Activated T-helper 1 cell treated with Interleukin-2 at 50 U/mL for 16 hours (primary cell): ENCODE data around the gene CDK16.

Experiments used
- DNase-seq: peaks from one replicate; pipeline ENCODE4 v3.0.0-alpha.2; 2020; ENCODE audit warnings: low read depth

The CDK16 gene

GRCh38 chrX:47218280-47218919 is at the start of gene CDK16:
TSS of gene CDK16 (plus strand) at chrX:47218681. CDS start at chrX:47223558, 4,877 bp downstream.
- peak; percentile 75 for DNase-seq

GRCh38 chrX:47169273-47169672 is 49.2 kb upstream of the CDK16 start:
- no peak for DNase-seq

- DNase-seq = no peak
These were observed 48.6 kb upstream of the CDK16 start for GRCh38 chrX:47169726-47170515.

- DNase-seq = no peak
These were observed 47.4 kb upstream of the CDK16 start for GRCh38 chrX:47170861-47171692.

- DNase-seq = no peak
These were observed 46.5 kb upstream of the CDK16 start for GRCh38 chrX:47171996-47172395.

- DNase-seq = no peak
These were observed 45.9 kb upstream of the CDK16 start for GRCh38 chrX:47172549-47172948.

GRCh38 chrX:47172971-47173792 is 45.3 kb upstream of the CDK16 start:
- no peak for DNase-seq

GRCh38 chrX:47174376-47174775 is 44.1 kb upstream of the CDK16 start:
- DNase-seq = no peak

- no peak for DNase-seq
These were observed 43.5 kb upstream of the CDK16 start for GRCh38 chrX:47174846-47175587.

- DNase-seq = no peak
These were observed 42.9 kb upstream of the CDK16 start for GRCh38 chrX:47175588-47175980.

GRCh38 chrX:47176101-47176740 is 42.3 kb upstream of the CDK16 start:
- no peak for DNase-seq

- no peak for DNase-seq
These were observed 41.4 kb upstream of the CDK16 start for GRCh38 chrX:47177079-47177478.

- DNase-seq = no peak
These were observed 40.1 kb upstream of the CDK16 start for GRCh38 chrX:47178337-47178736.

- no peak for DNase-seq
These were observed 39.1 kb upstream of the CDK16 start for GRCh38 chrX:47179221-47179927.

- DNase-seq = no peak
These were observed 38.6 kb upstream of the CDK16 start for GRCh38 chrX:47179928-47180255.

GRCh38 chrX:47180346-47180745 is 38.1 kb upstream of the CDK16 start:
- no peak for DNase-seq

- DNase-seq = no peak
These were observed 37.2 kb upstream of the CDK16 start for GRCh38 chrX:47181301-47181700.

GRCh38 chrX:47182106-47182700 is 36.3 kb upstream of the CDK16 start:
- no peak for DNase-seq

- no peak for DNase-seq
These were observed 34.0 kb upstream of the CDK16 start for GRCh38 chrX:47184486-47184885.

- no peak for DNase-seq
These were observed 33.2 kb upstream of the CDK16 start for GRCh38 chrX:47185241-47185640.
